HL-60/S4 treated with phorbol 12-myristate 13-acetate at 8.2 ng/mL for 4 days and 3 days (cell line): ENCODE results near the gene DNAAF3.
"Not testable (repeated sequence)": the region's sequence is repeated elsewhere in the genome, so short reads cannot be mapped to it uniquely, and the experiment has no call there.

Experiments used
- in situ Hi-C: fragments of 300-500 bp; cut with MboI; formaldehyde crosslinking; loops from 2 replicates; pipeline ENCODE4 v1.15.0; 2022; ENCODE audit warnings: low sequenced_read_pairs

DNAAF3 gene

DNA sequence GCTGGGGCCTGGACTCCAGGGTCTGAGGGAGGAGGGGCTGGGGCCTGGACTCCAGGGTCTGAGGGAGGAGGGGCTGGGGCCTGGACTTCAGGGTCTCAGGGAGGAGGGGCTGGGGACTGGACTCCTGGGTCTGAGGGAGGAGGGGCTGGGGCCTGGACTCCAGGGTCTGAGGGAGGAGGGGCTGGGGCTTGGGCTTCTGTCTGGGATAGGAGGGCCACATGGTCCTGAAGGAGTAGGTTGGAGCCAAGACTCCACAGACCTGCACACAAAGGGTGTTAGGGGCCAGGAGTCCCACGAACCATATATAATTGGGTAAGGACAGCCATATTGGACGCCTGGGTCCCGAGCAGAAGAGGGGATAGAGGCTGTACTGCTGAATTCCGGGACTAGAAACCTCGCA lies 10.6 kb downstream of the DNAAF3 start:
- in situ Hi-C loops, result not testable (repeated sequence)

- in situ Hi-C loops, result no loop called here
Measured at GRCh38 chr19:55153652-55154264, 12.7 kb downstream of the DNAAF3 start.

GRCh38 chr19:55152017-55152416 lies 14.4 kb downstream of the DNAAF3 start:
- in situ Hi-C loops, result no loop called here

- in situ Hi-C loops, result no loop called here
Measured at GRCh38 chr19:55149078-55150003, 17.1 kb downstream of the DNAAF3 start, which contains the start of gene TNNT1. TNNT1 (minus strand) TSS chr19:55149206; CDS start chr19:55147157, 2,049 bp downstream.

GRCh38 chr19:55147545-55148251 lies 18.7 kb downstream of the DNAAF3 start:
- in situ Hi-C loops, result no loop called here

DNA sequence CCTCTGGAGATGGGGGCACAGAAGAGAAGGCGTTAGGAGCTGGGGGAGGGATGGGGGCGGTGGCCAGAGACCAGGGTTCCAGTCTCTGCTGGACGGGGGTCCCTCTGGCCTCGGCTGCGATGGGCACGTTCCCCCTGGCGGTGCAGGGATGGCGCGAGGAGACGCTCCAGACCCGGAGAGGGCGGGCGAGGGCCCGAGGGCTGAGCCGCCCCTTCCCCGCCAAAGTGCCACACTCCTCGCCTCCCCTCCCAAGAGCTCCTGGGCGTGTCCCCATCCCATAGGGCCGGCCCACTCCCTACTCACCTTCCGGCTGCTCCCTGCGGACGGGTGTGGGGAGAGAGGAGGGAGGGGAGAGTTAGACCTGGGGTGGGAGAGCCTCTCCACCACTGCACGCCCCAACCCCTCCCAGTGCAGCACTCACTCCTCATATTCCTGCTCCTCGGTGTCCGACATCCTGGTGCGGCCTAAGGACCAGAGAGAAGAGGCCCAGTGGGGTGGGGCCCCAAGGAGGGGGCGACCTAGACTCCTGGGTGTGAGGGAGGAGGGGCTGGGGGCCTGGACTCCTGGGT lies 19.6 kb downstream of the DNAAF3 start:
- in situ Hi-C loops, result no loop called here

DNA sequence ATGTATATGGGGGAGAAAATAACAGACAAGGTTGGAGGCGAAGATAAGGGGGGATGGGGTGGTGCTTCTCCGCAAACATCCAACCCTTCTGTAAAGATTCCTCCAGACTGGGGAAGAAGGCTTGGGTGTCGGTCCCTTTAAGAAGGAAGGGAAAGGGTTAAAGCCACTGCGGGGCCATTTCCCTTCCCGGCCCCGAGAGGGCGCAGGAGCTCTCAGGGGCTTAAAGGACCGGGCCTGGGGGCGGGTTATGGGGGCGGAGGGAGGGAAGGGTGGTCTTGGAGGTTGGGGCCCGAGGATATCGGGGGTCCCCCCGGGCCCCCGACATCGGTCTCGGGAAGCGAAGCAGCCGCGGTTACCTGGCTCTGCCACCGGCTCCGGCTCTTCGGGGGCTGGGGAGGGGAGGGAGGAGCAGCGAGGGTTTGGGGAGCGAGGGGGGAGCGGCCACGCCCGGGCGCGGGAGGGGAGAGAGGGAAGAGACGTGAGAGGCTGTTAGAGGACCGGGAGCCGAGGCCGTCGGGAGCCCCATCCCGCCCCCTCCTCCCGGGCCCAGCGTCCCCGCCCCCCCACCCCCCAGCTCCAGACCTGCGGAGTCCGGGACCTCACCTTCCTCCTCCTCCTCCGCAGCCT lies 20.2 kb downstream of the DNAAF3 start:
- in situ Hi-C loops, result no loop called here

GRCh38 chr19:55145232-55145631 lies 21.2 kb downstream of the DNAAF3 start:
- in situ Hi-C loops, result no loop called here

DNA sequence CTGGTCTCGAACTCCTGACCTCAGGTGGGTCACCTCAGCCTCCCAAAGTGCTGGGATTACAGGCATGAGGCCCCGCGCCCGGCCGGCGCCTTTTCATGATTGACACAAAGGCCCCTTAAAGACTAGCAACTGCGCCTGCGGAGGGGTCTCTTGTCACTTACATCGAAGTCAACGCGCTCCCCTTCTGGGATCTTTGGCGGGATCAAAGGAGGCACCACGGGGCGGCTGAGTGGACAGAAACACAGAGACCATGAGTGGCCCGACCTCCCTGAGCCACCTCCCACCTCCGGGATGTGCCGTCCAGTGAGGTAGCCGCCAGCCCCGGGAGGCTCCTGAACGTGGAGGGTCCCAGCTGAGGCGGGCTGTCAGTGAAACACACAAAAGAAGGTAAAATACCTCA lies 24.7 kb downstream of the DNAAF3 start:
- in situ Hi-C loops, result no loop called here

GRCh38 chr19:55137915-55138314 lies 28.5 kb downstream of the DNAAF3 start:
- in situ Hi-C loops, result no loop called here

DNA sequence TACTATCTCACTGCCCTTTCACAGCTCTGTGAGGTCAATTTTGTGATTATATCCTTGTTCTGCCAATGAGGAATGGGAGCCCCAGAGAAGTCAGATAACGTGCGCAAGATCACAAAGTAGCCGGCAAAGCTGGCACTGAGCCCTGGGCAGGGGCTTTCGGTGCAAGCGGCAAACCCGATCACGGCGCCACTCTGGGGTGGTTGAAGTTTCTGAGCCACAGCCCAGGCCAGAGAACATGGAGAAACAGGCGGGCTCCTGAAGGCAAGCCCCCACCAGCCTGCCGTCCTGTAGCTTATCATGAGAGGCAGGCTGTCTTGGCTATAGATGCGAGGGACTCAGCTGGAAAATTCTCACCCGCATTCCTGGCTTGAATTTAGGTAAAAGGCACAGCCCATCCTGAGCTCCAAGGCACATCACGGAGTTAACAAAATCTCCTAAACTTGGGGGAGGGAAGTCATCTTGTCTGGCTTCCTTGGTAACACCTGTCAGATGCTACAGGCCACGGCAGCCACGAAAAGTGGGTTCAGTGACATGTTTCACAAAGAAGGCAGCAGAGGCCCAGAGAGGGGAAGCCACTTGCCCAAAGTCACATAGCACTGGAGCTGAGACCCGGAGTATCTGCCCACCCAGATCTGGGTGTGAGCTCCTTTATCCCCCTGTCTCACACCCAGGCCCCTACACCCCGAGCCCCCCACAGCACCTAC lies 29.9 kb downstream of the DNAAF3 start:
- in situ Hi-C loops, result no loop called here

DNA sequence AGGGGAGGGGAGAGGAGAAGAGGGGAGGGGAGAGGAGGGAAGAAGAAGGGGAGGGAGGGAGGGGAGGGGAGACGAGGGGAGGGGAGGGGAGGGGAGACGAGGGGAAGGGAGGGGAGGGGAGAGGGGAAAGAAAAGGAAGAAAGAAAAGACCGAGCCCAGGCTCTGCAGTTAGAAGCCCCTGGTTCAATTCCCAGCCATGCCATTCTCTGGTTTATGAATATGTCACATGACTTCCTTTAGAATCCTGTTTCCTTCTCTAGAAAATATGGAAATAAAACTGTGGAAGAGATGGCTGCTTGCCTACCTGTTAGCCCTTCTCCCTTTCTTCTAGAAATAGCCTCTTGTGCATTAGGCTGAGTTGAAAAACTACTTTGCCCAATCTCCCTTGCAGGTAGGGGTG lies 31.7 kb downstream of the DNAAF3 start:
- in situ Hi-C loops, result no loop called here

DNA sequence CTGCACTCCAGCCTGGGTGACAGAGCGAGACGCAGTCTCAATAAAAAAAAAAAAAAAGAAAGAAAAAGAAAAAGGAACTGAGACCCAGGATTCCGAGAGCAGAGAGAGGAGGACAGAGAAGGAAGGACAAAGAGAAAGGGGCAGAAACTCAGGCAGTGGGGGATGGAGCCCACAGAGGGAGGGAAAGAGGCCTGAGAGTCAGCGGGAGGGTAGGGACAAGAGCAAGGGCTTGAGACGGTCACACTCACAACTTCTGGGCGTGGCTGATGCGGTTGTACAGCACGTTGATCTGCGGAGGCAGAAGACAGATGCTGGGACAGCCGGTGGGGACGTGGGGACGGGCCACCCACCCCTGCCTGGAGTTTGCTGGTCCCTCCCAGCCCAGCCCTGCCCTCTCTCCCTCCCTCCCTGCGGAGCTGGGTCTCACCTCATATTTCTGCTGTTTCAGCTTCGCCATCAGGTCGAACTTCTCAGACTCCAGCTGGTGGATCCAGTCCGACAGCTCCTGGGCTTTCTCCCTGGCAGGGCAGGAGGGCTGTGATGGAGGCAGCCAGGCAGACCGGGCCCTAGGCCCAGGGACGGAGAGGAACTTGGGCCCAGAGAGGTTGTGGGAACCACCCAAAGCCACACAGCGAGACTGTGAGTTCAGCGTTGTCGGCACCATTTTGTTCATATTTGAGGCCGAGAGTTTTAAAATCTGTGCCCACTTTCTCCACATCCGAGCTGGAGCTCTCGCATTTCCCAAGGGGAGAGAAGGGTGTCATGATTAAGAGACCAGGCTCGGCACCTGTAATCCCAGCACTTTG lies 32.6 kb downstream of the DNAAF3 start:
- in situ Hi-C loops, result no loop called here

DNA sequence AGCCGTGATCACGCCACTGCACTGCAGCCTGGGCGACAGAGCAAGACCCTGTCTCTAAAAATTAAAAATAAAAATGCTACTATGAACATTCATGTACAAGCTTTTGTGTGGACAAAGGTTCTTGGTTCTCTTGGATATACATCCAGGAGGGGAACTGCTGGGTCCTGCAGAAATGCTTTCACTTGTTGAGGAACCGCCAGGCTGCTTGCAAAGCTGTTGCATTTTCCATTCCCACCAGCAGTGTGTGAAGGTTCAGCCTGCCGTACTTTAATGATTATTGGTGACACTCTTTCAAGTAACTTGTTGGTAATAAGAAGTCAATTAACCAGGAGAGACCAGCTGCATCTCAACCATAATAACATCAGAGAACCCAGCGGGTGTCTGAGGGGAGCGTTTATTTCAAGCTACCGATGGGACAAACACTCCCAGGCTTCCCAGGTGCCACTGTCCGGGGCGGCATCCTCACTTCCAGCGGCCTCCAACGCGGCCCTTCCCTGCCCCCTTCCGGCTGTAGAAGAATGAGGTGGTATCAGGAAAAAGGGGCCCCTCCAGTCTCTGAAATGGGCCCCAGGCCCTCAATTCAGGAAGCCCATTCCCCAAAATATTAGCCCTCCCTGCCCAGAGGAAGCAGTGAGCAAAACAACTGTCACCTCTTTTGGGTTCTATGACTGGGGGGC lies 33.8 kb downstream of the DNAAF3 start:
- in situ Hi-C loops, result no loop called here

DNA sequence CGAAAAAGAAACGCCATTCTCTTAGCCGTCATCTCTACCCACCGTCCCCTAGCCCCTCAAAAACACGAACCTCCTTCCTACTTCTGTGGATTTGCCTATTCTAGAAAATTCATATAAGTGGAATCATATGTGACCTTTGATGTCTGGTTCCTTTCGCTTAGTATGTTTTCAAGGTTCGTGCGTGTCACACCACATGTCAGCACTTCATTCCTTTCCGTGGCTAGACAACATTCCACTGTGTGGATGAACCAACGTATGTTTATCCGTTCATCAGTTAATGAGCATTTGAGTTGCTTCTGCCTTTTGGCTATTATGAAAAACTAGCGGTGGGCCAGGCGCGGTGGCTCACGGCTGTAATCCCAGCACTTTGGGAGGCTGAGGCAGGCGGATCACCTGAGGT lies 35.0 kb downstream of the DNAAF3 start:
- in situ Hi-C loops, result no loop called here

- in situ Hi-C loops, result no loop called here
Measured at GRCh38 chr19:55119053-55119452, 47.4 kb downstream of the DNAAF3 start.

- in situ Hi-C loops, result no loop called here
Measured at GRCh38 chr19:55118401-55118991, 47.9 kb downstream of the DNAAF3 start.

DNA sequence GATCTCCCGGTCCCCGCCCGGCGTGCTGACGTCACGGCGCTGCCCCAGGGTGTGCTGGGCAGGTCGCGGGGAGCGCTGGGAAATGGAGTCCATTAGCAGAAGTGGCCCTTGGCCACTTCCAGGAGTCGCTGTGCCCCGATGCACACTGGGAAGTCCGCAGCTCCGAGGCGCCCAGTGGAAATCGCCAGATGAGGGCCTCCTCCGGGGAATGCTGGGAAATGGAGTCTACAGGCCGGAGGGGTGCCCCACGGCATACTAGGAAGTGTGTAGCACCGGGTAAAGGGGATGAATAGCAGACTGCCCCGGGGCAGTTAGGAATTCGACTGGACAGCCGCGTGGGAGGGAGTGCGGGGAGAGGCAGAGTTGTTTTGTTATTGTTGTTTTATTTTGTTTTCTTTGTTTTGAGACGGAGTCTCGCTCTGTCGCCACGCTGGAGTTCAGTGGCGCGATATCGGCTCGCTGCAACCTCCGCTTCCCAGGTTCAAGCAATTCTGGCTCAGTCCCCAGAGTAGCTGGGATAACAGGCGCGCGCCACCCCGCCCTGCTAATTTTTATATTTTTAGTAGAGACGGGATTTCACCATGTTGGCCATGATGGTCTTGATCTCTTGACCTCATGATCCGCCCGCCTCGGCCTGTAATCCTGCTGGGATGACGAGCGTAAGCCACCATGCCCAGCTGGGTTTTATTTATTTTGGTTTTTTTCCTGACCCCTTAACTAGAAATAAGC lies 48.6 kb downstream of the DNAAF3 start:
- in situ Hi-C loops, result no loop called here
